ENCODE measurements around the gene TIMM29.

The TIMM29 gene

DNA sequence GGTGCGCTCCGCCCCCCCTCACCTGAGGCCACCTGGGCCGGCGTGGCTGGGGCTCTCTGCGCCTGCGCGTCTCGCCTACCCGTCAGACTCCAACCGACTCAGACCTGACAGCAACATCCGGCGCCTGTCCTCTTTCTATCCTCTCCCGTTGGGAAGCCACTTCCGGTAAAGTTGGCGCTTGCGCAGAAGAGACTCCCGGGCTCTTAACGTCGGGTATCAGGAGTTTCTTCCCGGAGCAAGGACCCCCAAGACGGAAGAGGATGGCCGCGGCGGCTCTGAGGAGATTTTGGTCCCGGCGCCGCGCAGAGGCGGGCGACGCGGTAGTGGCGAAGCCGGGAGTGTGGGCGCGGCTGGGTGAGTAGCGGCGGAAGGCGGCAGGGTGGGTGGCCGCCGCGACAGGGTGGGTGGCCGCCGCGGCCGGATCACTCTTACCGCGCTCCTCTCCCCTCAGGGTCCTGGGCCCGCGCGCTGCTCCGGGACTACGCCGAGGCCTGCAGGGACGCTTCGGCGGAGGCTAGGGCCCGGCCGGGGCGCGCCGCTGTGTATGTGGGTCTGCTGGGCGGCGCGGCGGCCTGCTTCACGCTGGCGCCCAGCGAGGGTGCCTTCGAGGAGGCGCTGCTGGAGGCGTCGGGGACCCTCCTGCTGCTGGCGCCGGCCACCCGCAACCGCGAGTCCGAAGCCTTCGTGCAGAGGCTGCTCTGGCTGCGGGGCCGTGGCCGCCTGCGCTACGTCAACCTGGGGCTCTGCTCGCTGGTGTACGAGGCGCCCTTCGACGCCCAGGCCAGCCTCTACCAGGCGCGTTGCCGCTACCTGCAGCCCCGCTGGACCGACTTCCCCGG, at the start of gene TIMM29, which contains the start of gene YIPF2:
Gene TIMM29 (plus strand): TSS at position 249 of the 839 bp plus-strand sequence. CDS start 12 bp downstream, at position 261.
Gene YIPF2 (minus strand): TSS at position 77 of the 839 bp plus-strand sequence. CDS start 229 bp downstream, outside the sequence.
- peak; percentile 99 for DNase-seq

DNA sequence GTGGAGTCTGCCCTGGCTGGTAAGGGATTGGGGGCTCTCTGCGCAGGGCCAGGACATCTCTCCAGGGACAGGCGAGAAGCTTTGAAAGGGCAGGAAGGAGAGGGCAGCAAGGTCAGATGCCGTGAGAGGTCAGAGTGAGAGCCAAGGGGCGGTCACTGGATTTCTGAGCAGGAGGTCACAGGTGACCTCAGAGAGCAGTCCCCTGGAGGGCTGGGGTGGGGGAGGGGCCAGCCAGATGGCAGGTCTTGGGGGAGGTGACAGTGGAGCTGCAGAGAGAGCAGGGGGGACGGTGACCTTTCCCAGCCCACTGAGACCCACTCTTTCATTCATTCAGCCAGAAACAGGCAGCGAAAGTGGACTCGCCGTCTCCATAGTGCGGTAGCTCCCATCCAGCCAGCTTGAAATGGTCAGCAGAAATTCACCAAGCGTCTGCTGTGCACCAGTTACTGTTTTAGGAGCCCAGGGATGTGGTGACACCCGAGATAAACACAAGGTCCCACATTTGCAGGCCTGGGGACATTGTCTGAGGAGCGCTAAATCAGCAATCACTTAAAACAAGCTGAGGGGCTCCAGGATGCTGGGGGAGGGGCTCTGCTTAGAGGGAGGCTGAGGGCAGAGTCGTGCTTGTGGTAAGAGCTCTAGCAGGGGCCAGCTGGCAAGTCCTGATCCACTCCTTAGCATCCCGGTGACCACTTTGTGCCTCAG, 47.1 kb upstream of the TIMM29 start:
- DNase-seq, result no peak

DNA sequence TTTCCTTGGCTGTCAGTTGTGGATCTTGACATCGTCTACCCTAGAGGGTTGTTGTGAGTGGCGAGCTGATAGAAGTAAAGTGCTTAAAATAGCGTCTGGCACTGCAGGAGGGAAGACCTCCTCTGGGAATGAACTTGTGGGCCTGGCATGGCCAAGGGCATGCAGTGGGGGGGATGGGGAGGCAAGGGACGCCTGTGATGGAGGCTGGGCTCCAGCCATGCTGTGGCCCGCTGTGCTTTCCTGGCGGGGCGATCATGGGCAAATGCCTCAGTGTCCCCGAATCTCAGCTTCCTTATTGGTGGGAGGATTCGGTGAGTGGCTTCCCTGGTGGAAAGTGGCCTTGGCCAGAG, 46.5 kb upstream of the TIMM29 start:
- DNase-seq, result no peak

DNA sequence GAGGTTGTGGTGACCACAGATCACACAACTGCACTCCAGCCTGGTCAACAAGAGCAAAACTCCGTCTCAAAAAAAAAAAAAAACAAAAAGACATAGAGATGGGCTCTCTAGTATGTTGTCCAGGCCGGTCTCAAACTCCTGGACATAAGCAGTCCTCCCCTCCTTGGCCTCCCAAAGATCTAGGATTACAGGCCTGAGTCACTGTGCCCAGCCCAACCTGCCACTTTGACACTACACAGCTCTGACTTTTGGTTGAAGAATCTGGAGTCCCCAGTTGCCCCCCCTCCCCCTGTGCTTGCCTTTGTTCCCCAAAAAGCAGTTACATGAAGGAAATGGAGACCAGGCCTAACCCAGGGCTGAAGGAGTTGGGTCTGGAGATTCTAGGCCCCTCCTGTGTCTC, 44.3 kb upstream of the TIMM29 start:
- DNase-seq, result peak; percentile 76

DNA sequence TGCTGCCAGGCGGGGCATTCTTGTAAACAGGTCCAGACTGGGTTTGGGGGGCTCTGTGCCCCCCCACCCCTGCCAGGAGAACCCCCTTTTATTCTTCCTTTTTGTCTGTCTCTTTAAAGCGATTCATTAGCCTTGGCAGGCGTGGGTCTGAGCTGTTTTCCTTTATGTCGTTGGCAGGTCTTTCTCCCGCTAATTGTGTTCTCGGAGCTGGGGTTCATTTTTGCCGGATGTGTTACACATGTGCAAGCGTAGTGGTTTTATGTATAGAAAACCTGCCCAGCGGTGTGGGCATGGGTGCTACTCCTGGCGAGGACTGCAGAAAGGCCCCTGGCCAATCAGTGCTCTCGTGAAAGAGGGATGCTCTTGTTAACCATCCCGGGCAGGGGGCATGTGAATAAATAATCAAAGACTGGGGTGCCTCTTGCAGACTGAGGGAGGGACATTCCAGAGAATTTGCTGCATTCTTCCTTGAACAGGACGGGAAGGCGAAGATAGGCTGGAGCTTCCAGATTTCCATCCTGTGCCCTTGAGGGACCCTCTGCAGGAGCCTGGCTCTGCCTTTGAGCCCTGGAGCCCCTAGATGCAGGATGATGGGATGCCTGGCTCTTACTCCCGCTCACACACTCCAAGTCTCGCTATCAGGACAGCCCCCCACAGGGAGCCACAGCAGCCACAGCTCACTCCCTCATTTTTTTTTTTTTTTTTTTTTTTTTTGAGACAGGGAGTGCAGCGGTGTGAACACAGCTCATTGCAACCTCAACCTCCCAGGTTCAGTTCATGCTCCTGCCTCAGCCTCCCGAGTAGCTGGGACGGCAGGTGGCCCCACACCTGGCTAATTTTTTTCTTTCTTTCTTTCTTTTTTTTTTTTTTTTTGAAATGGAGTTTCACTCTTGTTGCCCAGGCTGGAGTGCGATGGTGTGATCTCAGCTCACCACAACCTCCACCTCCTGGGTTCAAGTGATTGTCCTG, 43.1 kb upstream of the TIMM29 start:
- no peak for DNase-seq

DNA sequence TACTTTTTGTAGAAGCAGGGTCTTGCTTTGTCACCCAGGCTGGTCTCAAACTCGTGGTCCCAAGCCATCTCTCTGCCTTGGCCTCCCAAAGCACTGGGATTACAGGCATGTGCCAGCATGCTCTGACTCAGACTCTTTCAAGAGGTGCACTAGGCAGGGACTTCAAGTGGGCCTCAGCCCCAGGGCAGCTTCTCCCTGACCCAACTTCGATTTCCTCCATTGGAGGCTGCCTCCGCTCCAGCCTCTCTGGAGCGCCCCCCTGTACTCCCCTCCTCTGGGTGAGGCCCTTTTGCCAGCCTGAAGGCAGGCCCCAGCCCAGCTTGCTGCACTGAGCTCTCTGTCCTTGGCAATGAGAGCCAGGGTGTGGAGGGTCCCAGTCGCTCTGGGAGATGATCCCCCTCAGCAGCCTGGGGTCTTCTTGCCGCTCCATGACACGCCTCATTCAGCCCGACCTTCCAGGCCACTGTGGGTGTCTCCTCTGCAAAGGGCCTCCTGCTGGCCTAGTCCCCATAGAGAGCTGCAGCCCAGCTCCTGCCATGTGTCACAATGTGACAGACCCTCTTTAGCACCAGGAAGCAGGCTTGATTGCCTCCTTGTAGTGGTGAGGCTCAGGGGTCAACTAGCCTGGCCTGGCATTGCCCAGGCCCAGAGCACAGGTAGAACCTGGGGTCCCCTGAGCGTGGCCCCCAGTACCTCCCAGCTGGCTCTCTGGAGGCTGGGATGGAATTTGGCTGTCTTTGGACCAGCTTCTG, 40.8 kb upstream of the TIMM29 start:
- peak; percentile 32 for DNase-seq

DNA sequence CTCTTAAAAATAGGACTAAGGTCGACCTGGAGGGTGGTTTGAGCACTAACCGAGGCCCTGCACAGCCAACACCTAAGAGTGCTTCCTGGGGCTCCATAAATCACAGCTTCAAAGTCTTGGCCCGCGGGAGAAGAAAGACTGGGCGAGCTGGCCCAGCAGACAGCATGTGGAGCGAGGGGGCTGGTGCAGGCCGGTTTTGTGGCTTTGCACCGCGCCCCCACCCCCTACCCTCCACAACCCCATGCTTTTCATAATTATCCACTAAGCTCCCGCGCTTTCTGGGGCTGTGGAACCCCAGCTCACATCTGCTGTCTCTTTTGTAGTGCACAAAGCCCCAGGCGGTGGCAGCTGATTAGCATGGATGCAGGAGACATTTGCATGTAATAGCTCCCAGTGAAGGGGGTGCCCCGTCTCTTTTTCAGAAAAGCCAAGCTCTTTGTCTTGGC, 40.2 kb upstream of the TIMM29 start:
- no peak for DNase-seq

DNA sequence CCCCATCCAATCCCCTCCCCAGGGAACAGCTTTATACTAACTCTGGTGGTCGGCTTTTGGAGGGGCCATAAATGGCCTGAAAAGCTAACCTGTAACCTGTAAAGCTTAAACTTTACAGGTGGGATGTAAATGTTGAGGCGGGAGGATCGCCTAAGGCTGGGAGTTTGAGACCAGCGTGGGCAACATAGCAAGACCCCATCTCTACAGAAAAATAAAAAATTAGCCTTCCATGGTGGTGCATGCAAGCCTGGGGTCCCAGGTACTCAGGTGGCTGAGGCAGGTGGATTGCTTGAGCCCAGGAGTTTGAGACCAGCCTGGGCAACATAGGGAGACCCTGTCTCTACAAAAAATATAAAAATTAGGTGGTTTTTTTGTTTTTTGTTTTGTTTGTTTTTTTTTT, 38.7 kb upstream of the TIMM29 start:
- no peak for DNase-seq

DNA sequence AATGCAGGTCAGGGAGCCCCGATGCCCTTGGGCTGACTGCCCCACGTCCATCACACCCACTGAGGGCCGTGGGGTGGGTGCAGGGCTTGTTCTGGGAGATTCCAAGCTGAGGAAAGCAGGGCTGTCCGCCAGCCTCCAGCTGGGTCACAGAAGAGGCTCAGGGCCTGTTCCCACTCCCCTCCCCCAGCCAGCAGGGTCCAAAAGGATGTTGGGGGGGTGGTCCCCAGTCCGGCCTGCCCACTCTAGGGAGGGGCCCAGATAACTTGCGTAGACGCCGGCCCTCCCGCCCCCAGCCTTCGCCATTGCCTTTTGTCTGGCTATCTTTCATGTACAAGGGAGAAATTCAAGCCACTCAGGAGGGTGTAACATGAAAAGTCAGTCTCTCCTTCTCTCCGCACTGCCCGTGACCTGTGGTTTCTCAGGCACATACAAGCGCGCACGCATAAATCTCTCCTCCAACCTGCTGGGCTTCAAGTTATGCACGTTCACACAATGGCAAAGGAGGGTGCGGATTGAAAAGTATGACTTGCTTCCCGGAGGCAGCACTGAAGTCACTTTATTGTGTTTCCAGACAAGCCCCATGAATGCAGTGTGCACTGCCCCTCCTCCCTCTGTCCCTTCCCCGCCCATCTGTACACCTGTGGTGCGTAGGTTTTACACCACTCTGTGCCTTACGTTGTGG, 37.1 kb upstream of the TIMM29 start:
- no peak for DNase-seq

DNA sequence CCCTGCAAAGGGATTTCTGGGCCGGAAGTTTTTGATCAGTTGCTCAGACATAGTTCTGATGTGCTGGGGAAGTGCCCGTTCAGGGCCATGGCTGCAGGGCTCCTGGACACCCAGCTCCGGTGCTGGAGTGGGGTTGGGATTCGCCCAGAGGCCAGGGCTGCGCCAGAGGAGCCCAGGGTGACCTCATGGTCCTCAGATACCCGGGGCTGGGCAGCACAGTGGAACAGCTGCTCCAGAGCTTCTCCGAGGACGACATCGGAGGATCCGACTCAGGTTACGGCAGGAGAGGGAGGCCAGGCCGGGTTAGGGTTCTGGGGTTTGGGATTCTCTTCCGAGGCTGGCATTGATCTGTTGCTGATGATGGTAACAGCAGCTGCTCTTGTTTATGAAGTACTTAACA, 36.4 kb upstream of the TIMM29 start:
- no peak for DNase-seq

DNA sequence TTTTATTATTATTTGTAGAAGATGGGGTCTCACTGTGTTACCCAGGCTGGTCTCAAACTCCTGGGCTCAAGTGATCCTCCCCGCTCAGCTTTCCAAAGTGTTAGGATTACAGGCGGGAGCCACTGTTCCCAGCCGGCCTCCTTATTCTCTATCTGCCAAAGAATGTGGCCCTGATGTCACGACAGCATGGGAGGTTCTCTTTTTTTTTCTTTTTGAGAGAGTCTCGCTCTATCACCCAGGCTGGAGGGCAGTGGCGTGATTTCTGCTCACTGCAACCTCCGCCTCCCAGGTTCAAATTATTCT, 33.7 kb upstream of the TIMM29 start:
- DNase-seq, result no peak

DNA sequence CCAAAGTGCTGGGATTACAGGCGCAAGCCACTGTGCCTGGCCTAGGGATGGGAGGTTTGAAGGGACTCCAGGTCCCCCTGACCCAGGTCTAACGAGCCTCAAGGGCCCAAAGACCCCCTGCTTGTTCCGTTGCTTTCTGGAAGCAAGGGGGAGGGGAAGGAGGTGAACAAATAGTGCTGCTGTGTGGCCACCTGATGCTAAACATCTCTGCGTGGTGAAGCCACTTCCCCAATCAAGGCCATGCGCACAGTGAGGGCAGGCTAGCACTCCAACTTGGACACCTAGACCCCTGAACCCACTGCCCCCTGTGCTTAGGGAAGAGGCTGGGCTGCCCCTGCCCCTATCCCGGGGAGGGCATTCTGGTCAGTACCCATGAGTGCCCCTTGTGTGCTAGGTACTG, 33.2 kb upstream of the TIMM29 start:
- DNase-seq, result no peak

DNA sequence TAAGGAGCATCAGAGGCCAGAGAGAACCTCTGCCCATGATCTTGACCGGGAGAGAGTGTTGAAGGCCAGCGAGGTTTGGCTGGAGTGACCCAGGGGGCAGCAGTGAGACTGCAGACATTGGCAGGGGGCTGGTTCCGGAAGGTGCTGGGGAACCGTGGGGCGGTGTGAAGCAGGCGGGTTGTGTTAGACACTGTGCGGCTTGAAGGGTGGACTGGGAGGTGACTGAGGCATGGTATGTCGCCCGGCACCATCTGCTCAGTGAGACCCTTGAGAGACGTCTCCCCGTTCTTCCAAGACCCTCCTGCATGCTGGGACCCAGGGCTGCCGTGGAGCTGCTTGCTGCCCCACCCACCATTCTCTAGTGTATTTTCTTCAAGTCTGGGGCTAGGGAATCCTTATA, 32.7 kb upstream of the TIMM29 start:
- DNase-seq, result no peak

DNA sequence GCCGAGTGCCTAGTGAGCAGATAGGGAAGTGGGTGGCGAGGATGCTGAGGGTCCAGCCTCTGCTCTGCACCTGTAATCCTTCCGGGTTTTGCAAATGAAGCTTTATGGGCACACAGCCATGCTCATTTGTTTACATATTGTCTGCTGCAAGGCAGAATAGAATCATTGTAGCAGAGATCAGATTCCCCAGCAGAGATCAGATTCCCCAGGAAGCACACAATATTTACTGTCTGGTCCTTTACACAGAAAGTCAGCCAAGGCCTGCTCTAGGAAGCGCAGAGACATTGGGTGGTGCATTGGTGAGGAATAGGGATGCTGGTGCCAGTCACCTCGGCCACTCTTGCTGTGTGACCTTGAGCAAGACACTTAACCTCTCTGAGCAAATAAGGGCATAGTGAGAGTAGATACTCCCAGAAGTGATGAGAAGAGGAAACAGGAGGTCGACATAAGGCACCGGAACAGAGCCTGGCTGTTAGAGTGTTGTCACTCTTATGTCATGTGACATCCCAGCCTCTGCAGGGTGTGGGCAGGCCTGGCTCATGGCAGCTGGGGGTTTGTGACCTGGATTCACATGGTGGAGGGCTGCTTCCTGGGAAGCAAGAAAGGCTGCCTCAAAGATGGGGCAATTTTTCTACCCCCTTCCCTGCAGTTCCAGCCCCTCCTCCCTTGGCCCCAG, 31.6 kb upstream of the TIMM29 start:
- DNase-seq, result no peak

DNA sequence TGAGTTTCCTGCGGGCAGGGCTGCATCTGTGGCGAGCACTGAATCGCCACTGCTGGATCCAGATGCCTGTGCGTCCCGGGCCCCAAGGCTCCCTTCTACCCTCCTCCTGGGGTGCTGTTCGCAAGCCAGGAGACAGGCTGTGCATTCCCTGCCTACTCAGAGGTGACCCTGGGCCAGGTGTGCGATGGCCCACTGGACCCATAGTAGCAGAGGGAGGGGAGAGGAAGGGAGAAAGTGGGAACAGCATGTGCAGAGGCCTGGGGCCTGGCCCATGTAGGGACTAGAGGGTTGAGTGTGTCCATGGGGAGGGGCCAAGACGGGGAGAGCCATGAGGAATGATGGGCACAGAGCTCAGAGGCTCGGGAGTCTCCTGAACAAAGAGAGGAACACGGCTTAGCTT, 30.0 kb upstream of the TIMM29 start:
- DNase-seq, result no peak

DNA sequence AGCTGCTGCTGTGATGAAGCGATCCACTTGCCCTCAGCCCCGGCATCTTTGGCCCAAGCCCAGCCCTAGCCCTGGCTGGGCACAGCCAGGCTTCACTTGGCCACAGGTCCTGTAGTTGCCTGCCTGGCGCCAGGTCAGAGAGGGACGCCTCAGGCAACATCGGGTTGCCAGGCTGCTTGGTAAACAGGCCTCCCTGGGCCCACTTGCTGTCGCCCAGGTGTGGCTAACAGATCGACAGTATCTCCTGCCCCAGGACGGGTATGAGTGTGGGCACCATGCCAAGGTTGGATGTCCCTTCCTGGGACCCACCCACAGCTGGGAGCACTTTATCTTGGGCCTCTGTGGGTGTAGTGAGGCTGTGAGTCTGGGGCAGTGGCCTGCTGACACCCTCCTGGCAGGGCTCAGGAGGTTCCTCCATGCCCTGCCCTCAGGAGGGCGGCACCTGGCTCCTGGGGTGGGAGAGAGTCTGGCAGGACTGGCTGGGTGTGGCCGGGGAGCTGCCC, 29.4 kb upstream of the TIMM29 start:
- no peak for DNase-seq

DNA sequence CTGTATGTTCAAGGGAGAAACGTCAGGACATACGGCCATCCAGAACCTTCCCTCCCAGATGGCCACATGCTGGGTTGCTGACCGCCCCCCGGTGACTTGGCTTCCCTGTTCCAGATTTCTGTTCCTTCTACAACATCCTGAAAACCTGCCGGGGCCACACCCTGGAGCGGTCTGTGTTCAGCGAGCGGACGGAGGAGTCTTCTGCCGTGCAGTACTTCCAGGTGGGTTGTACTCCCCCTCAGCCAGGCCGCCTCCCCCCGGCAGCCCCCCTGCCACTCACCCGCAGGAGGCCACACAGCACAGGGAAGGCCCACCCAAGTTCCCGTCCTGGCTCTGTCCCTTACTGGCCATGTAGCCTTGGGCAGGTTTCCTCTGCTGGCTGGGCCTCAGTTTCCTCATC, 20.7 kb upstream of the TIMM29 start:
- no peak for DNase-seq

DNA sequence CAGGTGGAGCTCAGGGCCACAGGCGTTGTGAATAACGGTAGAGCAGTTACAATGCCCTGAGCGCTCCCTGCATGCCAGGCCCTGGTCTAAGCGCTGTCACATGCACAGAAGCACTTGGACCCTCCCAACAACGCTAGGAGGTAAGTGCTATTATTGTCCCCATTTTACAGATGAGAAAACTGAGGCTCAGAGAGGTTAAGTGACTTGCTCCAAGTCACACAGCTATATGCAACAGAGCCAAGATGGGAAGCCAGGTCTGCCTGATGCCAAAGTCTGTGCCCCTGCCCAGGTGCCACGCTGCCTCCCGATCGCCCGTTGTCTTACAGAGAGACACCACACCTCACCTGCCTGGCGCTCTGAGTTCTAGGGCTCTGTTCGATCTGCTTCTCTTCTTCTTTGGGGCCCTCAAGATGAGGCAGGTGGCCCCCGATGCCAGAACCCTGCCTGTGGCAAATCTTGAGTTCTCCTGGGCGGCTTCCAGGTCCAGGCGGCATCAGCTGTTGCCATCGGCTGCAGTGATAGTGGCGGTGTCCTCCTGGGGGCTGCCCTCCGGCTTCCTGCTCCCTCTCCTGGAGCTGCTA, 20.1 kb upstream of the TIMM29 start:
- DNase-seq, result no peak

DNA sequence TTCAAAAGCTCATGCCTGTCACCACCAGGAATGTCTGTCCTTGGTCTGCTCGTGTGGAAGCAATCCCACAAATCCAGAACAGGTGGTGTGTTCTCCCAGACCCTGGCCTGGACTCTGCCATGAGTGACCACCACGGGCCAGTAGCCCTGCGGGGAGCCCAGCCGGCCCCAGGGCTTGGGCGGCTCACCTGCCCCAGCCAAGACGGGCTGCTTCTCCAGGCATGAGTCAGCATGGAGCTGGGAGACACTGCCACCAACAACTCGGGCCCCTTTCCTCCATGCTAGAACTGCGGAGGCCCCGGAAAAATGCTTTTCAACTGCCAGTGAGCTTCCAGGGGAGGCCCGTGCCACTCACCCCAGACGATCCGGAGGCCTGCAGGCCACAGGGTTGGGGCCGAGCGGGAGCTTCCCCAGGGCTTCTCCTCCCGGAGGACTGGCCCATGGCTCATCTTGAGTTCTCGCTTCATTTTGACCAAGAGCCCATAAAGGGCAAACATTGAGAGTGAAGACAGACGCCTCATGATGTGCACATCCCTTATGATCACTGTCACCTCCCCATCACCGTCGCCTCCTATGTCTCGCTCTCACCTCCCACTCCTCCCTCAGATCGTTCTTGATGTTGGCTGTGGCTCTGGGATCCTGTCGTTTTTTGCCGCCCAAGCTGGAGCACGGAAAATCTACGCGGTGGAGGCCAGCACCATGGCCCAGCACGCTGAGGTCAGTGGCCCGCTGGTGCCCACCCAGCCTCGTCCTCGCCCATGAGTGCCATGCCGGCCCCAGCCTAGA, 16.8 kb upstream of the TIMM29 start:
- DNase-seq, result no peak

DNA sequence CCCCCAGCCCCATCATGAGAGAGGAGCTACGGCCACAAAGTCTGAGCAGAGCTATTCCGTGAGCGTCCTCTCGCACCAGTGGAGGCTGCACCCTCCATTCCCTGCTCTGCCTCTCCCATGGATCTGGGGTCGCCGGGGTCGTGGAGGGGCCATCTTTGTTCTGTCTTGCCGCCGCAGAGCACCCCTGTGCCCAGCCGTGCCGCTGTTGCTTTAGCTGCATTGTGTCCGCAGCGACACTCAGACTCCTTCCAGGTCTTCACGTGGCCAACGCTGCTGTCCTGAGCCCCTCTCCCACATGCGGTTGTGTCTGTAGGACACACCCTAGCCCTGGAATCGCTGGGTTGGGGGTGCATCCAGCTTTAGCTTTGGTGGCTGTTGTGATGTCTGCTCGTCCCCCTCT, 16.0 kb upstream of the TIMM29 start:
- DNase-seq, result no peak

Data from EL (cell line).